ENCODE results near the gene OR6B3. TPM values are rescaled to one million over a fixed set of nuclear protein-coding genes. Genes with fewer than 3 reads are reported as not detected.

Gene OR6B3
- total and polyA plus RNA-seq, 12 donors = not detected

DNA sequence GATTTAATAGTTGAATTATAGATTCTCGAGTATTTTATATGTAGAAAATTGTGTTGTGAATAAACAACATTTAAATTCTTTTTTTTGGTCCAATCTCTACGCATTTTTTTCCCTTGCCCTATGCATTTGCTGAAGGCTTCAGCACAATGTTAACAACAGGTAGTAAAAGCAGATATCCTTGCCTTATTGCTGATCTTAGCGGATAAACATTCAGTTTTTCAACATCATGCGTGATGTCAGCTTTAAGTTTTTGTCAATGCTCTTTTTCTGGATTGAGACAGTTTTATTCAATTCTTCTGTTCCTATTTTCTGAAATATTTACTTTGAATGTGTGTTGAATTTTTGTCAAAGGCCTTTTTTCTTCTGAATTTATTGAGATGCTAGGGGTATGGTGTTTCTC is 11.6 kb upstream of the OR6B3 start:
- TF ChIP-seq, protein P1, sequence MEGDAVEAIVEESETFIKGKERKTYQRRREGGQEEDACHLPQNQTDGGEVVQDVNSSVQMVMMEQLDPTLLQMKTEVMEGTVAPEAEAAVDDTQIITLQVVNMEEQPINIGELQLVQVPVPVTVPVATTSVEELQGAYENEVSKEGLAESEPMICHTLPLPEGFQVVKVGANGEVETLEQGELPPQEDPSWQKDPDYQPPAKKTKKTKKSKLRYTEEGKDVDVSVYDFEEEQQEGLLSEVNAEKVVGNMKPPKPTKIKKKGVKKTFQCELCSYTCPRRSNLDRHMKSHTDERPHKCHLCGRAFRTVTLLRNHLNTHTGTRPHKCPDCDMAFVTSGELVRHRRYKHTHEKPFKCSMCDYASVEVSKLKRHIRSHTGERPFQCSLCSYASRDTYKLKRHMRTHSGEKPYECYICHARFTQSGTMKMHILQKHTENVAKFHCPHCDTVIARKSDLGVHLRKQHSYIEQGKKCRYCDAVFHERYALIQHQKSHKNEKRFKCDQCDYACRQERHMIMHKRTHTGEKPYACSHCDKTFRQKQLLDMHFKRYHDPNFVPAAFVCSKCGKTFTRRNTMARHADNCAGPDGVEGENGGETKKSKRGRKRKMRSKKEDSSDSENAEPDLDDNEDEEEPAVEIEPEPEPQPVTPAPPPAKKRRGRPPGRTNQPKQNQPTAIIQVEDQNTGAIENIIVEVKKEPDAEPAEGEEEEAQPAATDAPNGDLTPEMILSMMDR (IDR thresholded peaks at IDR 0.05) = no peak
- TF ChIP-seq POLR2A (IDR thresholded peaks at IDR 0.05) = no peak

DNA sequence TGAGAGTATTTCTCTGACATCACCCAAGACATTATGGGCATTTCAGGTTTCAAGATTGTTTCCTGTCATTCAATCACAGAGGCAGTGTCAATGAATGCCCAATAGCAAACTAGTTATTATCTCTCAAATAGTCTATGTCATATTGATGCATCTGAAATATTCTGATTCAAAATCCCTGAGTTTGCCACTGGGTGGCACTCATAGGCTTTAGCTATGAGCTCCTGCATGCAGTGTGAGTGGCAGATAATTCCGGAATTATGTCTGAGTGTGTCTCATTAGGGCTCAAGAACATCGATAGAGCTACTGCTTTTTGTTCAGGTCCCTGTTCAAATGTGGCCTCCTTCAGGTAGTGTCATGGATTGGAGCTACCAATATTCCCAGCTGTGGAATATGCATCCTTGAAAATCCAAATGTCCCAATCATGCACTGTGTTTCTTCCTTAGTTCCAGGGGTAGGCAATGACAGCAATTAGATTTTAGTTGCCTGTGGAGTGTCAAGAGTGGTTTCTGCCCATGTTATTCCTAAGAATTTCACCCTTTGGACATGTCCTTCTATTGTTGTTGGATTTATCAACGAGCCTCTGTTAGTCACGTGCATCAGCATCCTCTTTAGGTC is 7.8 kb upstream of the OR6B3 start:
- 39 to 91% (median 45%) methylated on average over 2 to 4 of the region's 4 CpGs for WGBS, 4 donors
- no peak overlapping the region for H3K27ac ChIP-seq
- TF ChIP-seq POLR2A (IDR thresholded peaks at IDR 0.05) = no peak
- TF ChIP-seq, protein P1 (IDR thresholded peaks at IDR 0.05) = peak; percentile 40 to 73 (median 71)
- intact Hi-C loops (cut with DNase I) = loop anchor here (2.0 to 5.0 kb wide), 2 partner anchors 81 to 84 kb away; partner anchors contain the start of gene OTOS (in 1 of the 2)
- no peaks in the 10 kb centered on the region for H3K9me3 ChIP-seq (replicated peaks in 1 of 3)
- H3K4me3 ChIP-seq = no peak overlapping the region
- no peaks in the 10 kb centered on the region for H3K4me1 ChIP-seq (replicated peaks in 1 of 2)
- H3K36me3 ChIP-seq (replicated peaks in 1 of 2) = no peaks in the 10 kb centered on the region
- H3K27me3 ChIP-seq = no peaks in the 10 kb centered on the region
- peak; percentile 32 to 71 (median 49) for DNase-seq

More for the DNA sequence above, 11.6 kb upstream of the OR6B3 start:
- H3K27ac ChIP-seq = no peak overlapping the region
- 77 to 85% (median 82%) methylated on average over 4 of the region's 4 CpGs for WGBS, 4 donors
- no peaks in the 10 kb centered on the region for H3K9me3 ChIP-seq (replicated peaks in 1 of 3)
- H3K4me3 ChIP-seq = no peak overlapping the region
- H3K4me1 ChIP-seq (replicated peaks in 1 of 2) = no peaks in the 10 kb centered on the region
- intact Hi-C loops (cut with DNase I) = loop anchor here in 1 of 2 donors (5.0 kb wide), 1 partner anchor 77 kb away; the partner anchor contains the start of gene OTOS
- DNase-seq = no peak
- no peaks in the 10 kb centered on the region for H3K27me3 ChIP-seq
- no peaks in the 10 kb centered on the region for H3K36me3 ChIP-seq (replicated peaks in 1 of 2)

DNA sequence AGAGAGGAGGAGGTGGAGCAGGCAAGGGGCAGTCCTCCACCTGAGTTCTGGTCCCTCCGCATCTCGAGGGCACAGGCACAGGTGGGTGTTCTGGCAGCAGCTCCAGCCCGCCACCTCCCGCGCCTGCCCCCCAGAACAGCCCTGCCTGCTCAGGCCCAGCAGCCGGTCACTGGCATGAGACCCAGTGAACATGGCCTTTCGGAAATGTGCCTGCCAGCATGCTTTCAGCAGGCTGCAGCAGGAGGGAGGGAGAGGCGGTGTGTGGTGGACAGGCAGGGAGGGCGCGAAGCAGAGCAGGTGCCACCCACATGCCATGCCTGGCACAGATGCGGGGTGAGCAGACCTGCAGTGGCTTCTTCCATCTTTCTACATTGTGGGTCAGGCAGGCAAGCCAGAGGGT is 3.4 kb upstream of the OR6B3 start:
- peaks cover 8% of the 10 kb centered on the region for H3K27me3 ChIP-seq
- no peak overlapping the region for H3K4me3 ChIP-seq
- DNase-seq = no peak
- H3K36me3 ChIP-seq (replicated peaks in 1 of 2) = no peaks in the 10 kb centered on the region
- TF ChIP-seq, protein P1 (IDR thresholded peaks at IDR 0.05) = no peak
- no peak for TF ChIP-seq POLR2A (IDR thresholded peaks at IDR 0.05)
- WGBS, 4 donors = 70 to 90% (median 78%) methylated on average over 9 to 11 of the region's 11 CpGs
- H3K4me1 ChIP-seq (replicated peaks in 1 of 2) = no peaks in the 10 kb centered on the region
- H3K9me3 ChIP-seq (replicated peaks in 1 of 3) = no peaks in the 10 kb centered on the region
- H3K27ac ChIP-seq = no peak overlapping the region
- intact Hi-C loops (cut with DNase I) = no loop called here

DNA sequence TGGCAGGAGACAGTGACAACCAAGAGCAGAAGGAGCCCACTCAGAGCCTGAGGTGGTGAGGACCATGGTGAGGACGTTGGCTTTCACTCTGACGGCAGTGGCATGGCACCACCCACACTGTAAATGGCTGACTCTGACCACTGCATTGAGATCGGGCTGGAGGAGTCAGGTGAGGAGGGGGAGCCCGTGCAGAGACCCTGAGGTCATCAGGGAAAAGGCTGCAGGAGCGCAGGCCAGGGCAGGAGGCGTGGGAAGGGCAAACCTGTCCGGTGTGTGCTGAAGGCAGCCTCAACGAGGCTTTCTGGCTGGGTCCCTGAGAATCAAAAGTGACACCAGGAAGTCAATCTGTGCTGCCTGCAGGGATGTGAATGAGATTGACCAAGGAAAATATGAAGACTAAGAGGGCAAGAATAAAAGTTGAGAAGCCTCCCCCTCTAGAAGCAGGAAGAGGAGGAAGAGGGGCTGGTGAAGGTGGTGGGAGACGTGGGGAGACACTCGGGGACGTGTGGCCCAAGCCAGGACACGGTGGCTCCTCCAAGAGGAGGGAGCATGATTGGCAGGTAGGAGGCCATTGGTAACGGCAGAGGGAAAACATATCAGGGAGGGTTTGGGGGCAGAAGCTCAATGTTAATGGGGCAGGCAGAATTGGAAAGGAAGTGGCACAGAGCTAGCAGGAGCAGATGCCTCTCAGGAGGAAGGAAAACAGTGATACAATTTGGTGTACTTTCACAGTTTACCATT is 2.0 kb upstream of the OR6B3 start:
- Histone ChIP-seq H3K4me1 (replicated peaks in 1 of 2) (no peaks in the 10 kb centered on the region), H3K9me3 (replicated peaks in 1 of 3) (no peaks in the 10 kb centered on the region), H3K36me3 (replicated peaks in 1 of 2) (no peaks in the 10 kb centered on the region), H3K27ac (no peak overlapping the region), H3K27me3 (peaks cover 8% of the 10 kb centered on the region), H3K4me3 (no peak overlapping the region)
- DNase-seq = no peak
- WGBS, 4 donors = 38 to 47% (median 39%) methylated on average over 8 to 13 of the region's 13 CpGs
- intact Hi-C loops (cut with DNase I) = no loop called here
- TF ChIP-seq, protein P1 (IDR thresholded peaks at IDR 0.05) = no peak
- no peak for TF ChIP-seq POLR2A (IDR thresholded peaks at IDR 0.05)
